GM12873 (cell line): ENCODE measurements around the gene RARRES1.

Experiments
- TF ChIP-seq, protein P1 (sequence below): IDR thresholded peaks from 2 replicates; pipeline ENCODE4 v1.5.1; 2012; ENCODE audit warnings: low read depth, mild to moderate bottlenecking, moderate library complexity, low read length, control low read depth; ENCODE audit not compliant: insufficient read depth; ENCODE audit errors: missing control alignments

Gene RARRES1

DNA sequence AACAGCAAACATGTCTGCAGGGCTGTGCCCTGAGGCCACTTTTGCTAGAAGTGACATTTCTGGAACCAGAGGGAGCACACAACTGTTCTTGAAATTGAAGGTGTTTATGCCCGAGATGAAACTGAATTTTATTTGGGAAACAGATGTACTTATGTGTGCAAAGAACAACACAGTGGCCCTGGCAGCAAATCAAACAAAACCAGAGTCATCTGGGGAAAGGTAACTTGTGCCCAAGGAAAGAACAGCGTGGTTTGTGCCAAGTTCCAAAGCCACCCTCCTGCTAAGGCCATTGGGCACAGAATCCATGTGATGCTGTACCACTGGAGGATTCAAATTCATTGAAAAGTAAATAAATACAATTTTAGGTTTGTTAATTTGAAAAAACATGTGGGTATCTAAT lies 31.2 kb upstream of the RARRES1 start:
- TF ChIP-seq, protein P1, sequence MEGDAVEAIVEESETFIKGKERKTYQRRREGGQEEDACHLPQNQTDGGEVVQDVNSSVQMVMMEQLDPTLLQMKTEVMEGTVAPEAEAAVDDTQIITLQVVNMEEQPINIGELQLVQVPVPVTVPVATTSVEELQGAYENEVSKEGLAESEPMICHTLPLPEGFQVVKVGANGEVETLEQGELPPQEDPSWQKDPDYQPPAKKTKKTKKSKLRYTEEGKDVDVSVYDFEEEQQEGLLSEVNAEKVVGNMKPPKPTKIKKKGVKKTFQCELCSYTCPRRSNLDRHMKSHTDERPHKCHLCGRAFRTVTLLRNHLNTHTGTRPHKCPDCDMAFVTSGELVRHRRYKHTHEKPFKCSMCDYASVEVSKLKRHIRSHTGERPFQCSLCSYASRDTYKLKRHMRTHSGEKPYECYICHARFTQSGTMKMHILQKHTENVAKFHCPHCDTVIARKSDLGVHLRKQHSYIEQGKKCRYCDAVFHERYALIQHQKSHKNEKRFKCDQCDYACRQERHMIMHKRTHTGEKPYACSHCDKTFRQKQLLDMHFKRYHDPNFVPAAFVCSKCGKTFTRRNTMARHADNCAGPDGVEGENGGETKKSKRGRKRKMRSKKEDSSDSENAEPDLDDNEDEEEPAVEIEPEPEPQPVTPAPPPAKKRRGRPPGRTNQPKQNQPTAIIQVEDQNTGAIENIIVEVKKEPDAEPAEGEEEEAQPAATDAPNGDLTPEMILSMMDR: no peak

DNA sequence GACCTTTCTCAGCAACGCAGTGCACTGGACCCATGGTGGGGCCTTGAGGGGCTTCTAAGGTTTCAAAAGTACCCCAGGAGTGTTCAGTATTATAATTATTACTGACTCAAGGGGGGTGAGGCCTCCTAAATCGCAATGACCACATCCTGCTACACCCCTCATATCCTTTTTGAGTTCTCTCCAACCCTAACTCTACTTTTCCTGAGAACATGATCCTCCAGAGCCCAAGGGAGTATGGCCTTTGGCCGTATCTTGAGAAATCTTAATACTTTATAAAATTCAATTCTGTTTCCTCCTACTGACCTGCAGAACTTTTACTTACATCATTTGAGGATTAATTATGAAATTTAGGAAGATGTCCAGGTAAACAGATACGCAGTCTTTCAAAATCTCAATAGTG lies 30.4 kb upstream of the RARRES1 start:
- TF ChIP-seq, protein P1: no peak

DNA sequence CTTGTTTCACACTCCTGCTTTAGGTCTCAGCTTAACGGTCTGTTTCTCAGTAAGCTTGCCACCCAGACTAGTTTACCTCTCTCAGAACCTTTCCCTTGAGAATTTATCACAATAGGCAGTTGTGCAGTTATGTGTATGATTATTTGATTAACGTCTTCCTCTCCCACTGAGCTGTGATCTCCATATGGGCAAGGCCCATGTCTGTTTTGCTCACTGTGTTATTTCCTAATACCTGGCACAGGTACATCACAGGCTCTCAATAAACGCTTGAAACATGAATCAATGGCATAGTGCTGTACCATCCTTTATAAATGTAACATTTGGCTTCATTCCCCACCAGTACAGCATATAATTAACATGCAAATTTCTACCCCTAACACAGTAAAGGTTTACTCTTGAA lies 29.1 kb upstream of the RARRES1 start:
- TF ChIP-seq, protein P1: no peak

DNA sequence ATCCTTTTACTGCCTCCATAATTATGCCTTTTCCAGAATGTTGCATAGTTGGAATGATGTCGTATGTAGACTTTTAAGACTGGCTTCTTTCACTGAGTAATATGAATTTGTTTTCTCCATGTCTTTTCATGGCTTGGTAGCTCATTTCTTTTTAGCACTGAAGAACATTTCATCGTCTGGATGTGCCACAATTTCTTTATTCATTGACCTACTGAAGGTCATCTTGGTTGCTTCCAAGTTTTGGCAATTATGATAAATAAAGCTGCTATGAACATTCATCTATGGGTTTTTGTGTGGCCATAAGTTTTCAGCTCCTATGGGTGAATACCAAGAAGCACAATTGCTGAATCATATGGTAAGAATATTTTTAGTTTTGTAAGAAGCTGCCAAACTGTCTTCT lies 23.2 kb upstream of the RARRES1 start:
- TF ChIP-seq, protein P1: no peak

DNA sequence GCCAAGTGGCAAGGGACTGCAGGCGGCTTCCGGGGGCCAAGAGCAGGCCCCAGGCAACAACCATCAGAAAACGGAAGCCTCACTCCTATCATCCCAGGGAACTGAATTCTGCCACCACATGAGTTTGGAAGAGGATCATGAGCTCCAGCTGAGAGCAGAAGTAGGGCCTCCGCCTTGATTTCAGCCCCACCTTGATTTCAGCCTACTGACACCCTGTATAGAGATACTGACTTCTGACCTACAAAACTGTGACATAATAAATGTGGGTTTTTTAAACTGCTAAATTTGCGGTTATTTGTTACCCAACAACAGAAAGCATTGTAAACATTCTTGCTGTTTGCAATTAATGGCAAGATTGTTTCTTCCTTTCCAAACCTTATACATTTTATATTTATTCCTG lies 21.6 kb upstream of the RARRES1 start:
- TF ChIP-seq, protein P1: no peak

DNA sequence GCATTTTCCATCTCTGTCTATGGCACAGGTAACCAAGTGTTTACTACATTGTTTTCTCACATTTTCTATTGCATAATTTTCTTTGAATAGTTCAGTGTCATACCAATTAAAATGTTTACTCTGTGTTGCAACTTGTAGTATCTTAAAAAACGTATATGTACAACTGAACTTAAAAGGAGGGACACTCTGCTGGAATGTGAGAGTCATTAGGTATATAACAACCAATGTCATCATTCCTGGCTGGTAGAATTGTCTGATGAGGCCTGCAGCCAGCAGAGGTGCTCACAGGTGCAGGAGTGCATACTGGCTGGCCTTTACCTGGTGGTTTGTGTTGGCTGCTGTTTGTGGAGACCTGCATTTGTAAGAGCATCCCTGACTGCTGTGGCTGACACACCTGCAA lies 19.1 kb upstream of the RARRES1 start:
- TF ChIP-seq, protein P1: no peak

DNA sequence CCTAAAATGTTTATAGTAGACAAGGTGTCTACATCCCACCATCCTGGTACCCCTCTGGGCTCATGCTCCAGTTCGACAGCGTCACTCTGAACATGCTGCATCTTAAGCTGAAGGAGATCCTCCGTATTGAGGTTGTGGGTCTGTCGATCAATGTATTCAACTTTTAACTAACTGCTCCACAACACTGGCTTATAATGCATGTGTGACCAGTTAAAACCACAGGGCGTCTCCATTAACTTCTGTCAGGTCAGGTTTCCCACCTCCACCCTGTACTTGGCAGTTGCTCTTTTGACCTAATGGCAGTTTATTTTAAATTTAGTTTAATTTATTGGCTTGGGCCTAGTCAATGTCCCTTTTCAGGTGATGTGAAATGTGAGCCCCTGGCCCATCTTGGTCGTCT lies 17.8 kb upstream of the RARRES1 start:
- TF ChIP-seq, protein P1: no peak
